Fibroblast of lung (primary cell): ENCODE data around the gene TSPAN1. TPM values are rescaled to one million over a fixed set of nuclear protein-coding genes. Genes with fewer than 3 reads are reported as not detected.

ENCODE experiments used
- DNase-seq, 2 donors: peaks; one replicate each; pipeline versions ENCODE4 v3.0.0 to v3.0.0-alpha.2; 2010; ENCODE audit warnings: low read depth in 2 of 2
- H2AFZ ChIP-seq: 2 replicates; pipeline ENCODE4 v1.5.1; 2012; ENCODE audit warnings: low read length, control low read depth, inconsistent platforms
- H3K27ac ChIP-seq: 2 replicates; pipeline ENCODE4 v1.5.1; 2011; ENCODE audit warnings: low read length, control low read depth; ENCODE audit not compliant: insufficient read depth
- H3K27me3 ChIP-seq: 2 replicates; pipeline ENCODE4 v1.5.1; 2011; ENCODE audit warnings: mild to moderate bottlenecking, low read length; ENCODE audit not compliant: control insufficient read depth, insufficient read depth
- H3K36me3 ChIP-seq: 2 replicates; pipeline ENCODE4 v1.5.1; 2011; ENCODE audit warnings: low read length; ENCODE audit not compliant: control insufficient read depth, insufficient read depth
- H3K4me1 ChIP-seq: 2 replicates; pipeline ENCODE4 v1.5.1; 2011; ENCODE audit warnings: low read length; ENCODE audit not compliant: control insufficient read depth, insufficient read depth; ENCODE audit errors: extremely low read depth
- H3K4me2 ChIP-seq: 2 replicates; pipeline ENCODE4 v1.5.1; 2011; ENCODE audit warnings: low read length, control low read depth; ENCODE audit not compliant: insufficient read depth; ENCODE audit errors: extremely low read depth
- H3K4me3 ChIP-seq, 4 experiments: fragments of 200-600 bp in 1 of 4; sonication (generic) in 1 of 4; replicated peaks in 1 of 4; 2 replicates each; pipeline ENCODE4 v1.5.1; 2011 to 2016; ENCODE audit warnings: low read length in 4 of 4, low read depth in 3 of 4, mild to moderate bottlenecking in 3 of 4, control low read depth in 2 of 4, inconsistent platforms in 1 of 4, mixed read lengths in 1 of 4; ENCODE audit not compliant: insufficient read depth in 1 of 4; ENCODE audit errors: control extremely low read depth in 1 of 4
- H3K79me2 ChIP-seq: 2 replicates; pipeline ENCODE4 v1.5.1; 2012; ENCODE audit warnings: mild to moderate bottlenecking, low read length, inconsistent platforms; ENCODE audit not compliant: control insufficient read depth, insufficient read depth
- H3K9ac ChIP-seq: 2 replicates; pipeline ENCODE4 v1.5.1; 2011; ENCODE audit warnings: mild to moderate bottlenecking, low read length, control low read depth; ENCODE audit not compliant: insufficient read depth
- H3K9me3 ChIP-seq: 2 replicates; pipeline ENCODE4 v1.5.1; 2012; ENCODE audit warnings: low read depth, low read length; ENCODE audit not compliant: control insufficient read depth, insufficient read depth
- H4K20me1 ChIP-seq: 2 replicates; pipeline ENCODE4 v1.5.1; 2011; ENCODE audit warnings: low read length; ENCODE audit not compliant: control insufficient read depth, insufficient read depth; ENCODE audit errors: extremely low read depth
- CTCF ChIP-seq, 2 donors: IDR thresholded peaks in 1 of 2; conservative IDR thresholded peaks in 1 of 2; 1 replicate in 1 of 2; 2 replicates in 1 of 2; pipeline ENCODE4 v1.5.1; 2011 to 2012; ENCODE audit warnings: low read length in 2 of 2, control low read depth in 1 of 2, inconsistent platforms in 1 of 2, low read depth in 1 of 2, mild to moderate bottlenecking in 1 of 2
- EZH2 ChIP-seq: IDR thresholded peaks from 2 replicates; pipeline ENCODE4 v1.5.1; 2012; ENCODE audit warnings: low read length, control low read depth, mild to moderate bottlenecking; ENCODE audit errors: missing control alignments
- polyA plus RNA-seq, 2 donors: library from polyadenylated mRNA; depleted of rRNA in 1 of 2; stranded (reverse) in 1 of 2; unstranded in 1 of 2; fragments of >200 nt; gene quantifications; 2 replicates each; pipeline ENCODE4 v1.2.1, GENCODE V29; 2011 to 2012; ENCODE audit warnings: missing spikeins in 1 of 2
- total RNA-seq: library from RNA; depleted of rRNA; stranded (reverse); fragments of >200 nt; gene quantifications from 2 replicates; pipeline ENCODE4 v1.2.1, GENCODE V29; 2014

The TSPAN1 gene
- total and polyA plus RNA-seq, 2 donors (not counting 1 experiment from before 2014, with no cell fraction given) = 0.17 to 0.94 TPM

DNA sequence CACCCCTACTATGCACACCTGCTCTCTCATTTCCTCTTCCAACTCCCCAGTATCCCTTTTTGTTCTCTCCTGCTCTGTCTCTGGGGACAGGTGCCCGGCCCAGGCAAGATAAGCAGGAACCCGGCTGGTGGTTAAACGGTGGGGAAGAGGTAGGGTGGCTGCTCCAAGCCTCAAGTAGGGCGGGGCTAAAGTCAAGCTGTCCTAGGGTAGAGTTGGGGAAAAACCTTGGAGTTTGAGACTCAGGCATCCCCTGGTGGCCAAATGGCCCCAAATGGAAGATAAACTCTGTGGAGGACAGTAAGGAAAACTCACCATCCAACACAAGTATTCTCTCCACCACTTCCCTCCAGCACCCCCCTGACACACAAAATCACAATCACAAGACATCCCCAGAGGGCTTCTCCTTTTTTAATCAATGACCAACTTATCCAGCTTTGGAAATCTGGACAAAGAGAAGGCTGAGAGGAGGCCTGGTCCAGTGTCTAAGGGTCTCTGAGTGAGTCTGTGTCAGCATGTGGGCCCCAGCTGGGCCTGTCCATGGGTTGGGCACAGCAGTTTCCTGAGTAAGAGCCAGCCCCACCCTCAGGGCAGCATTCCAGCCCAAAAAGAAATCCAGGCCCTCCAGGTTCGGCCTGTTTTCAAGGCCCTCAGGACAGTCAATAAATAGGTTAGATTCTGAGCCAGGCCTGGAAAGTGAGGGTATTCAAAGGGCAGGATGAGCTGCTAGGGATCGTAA lies 13.6 kb downstream of the TSPAN1 start:
- Histone ChIP-seq H2AFZ (no peak overlapping the region), H3K9me3 (no peaks in the 10 kb centered on the region), H3K9ac (no peak overlapping the region), H3K27ac (no peak overlapping the region), H4K20me1 (no peaks in the 10 kb centered on the region), H3K27me3 (no peaks in the 10 kb centered on the region), H3K36me3 (peaks cover 13% of the 10 kb centered on the region), H3K4me1 (peaks cover 2% of the 10 kb centered on the region), H3K79me2 (no peaks in the 10 kb centered on the region), H3K4me3 (no peak overlapping the region), H3K4me2 (no peak overlapping the region)
- TF ChIP-seq CTCF (conservative IDR thresholded peaks at IDR 0.05 in 1 of 2, IDR thresholded peaks at IDR 0.05 in 1 of 2; ENCODE audit: low read depth in 1 of 2, low read length in 2 of 2) = no peak
- TF ChIP-seq EZH2 = no peak
- no peak for DNase-seq

DNA sequence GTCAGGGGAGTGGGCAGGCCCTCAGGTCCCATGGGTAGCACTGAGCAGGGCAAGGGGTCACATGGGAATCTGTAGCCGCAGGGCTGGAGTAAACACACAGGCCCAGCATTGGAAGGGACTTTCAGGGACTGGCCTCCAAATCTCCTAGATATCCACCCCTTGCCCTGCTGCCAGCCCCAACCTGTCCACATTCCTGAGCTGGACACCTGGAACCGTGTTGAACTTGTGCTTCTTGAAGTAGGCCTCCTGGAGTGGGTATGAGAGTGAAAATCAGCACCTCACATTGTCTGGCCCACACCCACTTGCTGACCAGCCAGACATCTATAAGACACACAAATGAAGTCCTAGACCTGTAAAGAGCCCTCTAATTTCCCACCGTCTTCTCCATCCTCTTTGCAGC lies 15.7 kb downstream of the TSPAN1 start:
- TF ChIP-seq CTCF (conservative IDR thresholded peaks at IDR 0.05 in 1 of 2, IDR thresholded peaks at IDR 0.05 in 1 of 2; ENCODE audit: low read depth in 1 of 2, low read length in 2 of 2) (no peak), EZH2 (no peak)
- Histone ChIP-seq H3K36me3 (peaks cover 13% of the 10 kb centered on the region), H3K27ac (no peak overlapping the region), H4K20me1 (no peaks in the 10 kb centered on the region), H3K4me1 (no peaks in the 10 kb centered on the region), H2AFZ (no peak overlapping the region), H3K4me2 (no peak overlapping the region), H3K79me2 (no peaks in the 10 kb centered on the region), H3K9me3 (no peaks in the 10 kb centered on the region), H3K9ac (no peak overlapping the region), H3K4me3 (no peak overlapping the region), H3K27me3 (no peaks in the 10 kb centered on the region)
- DNase-seq = no peak

DNA sequence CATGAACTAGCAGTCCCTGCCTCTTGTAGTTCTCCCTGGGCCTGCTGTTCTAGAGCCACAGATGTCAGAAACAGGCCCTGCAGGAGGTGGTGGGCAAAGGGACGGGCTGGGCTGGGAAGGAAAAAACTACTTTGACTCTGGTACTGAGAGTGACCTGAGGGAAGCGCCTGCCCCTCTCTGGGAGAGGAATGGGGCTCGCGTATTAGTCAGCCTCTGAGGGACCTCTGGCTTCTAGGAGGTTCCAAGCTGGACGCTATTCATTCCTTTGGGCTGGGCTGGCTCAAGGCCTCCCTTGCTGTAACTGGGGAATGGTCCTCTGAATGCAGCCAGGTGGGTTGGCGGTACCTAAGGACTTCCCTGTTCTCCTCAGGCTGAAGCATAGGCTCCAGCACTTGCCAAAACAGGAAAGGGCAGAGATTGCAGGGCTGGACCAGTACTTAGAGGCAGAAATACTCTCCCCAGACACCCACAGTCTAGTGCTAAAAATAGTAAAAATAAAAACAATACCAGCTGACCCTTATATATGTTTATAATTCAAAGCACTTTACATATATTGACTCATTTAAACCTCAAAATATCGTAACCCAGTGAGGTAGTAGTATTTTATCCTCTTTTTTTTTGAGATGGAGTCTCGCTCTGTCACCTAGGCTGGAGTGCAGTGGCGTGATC lies 16.3 kb downstream of the TSPAN1 start:
- H3K4me3 ChIP-seq = no peak overlapping the region
- TF ChIP-seq CTCF (conservative IDR thresholded peaks at IDR 0.05 in 1 of 2, IDR thresholded peaks at IDR 0.05 in 1 of 2; ENCODE audit: low read depth in 1 of 2, low read length in 2 of 2) = no peak
- H3K79me2 ChIP-seq = no peaks in the 10 kb centered on the region
- H3K9me3 ChIP-seq = no peaks in the 10 kb centered on the region
- no peak overlapping the region for H3K9ac ChIP-seq
- H3K4me2 ChIP-seq = no peak overlapping the region
- H3K27ac ChIP-seq = no peak overlapping the region
- H3K36me3 ChIP-seq = peaks cover 17% of the 10 kb centered on the region
- no peaks in the 10 kb centered on the region for H3K4me1 ChIP-seq
- H3K27me3 ChIP-seq = no peaks in the 10 kb centered on the region
- no peaks in the 10 kb centered on the region for H4K20me1 ChIP-seq
- DNase-seq = no peak
- no peak overlapping the region for H2AFZ ChIP-seq
